HG03520 (cell line): ENCODE data around the gene BCAS3.

ENCODE experiments used
- ATAC-seq: cut with Tn5 transposase; IDR thresholded peaks from one replicate; pipeline ENCODE4 v1.9.1; 2021; ENCODE audit warnings: mild to moderate bottlenecking, moderate library complexity; ENCODE audit not compliant: unreplicated experiment

Gene BCAS3

DNA sequence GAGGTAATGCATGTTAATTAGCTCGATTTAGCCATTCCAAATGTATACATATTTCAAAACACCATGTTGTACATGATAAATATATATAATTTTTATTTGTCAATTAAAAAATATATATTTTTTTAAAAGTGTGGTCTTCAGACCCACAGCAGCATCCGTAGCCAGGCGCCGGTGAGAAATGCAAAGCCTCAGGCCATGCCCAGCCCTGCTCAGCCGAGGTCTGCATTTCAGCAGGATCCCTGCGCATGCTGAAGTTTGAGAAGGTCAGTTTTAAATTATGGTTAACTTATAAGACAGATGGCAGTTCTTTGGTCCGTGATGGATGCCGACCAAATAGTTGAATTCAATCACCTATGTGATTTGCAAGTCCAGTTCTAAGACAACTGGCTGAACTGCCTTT lies 694.0 kb downstream of the BCAS3 start:
- ATAC-seq: no peak

DNA sequence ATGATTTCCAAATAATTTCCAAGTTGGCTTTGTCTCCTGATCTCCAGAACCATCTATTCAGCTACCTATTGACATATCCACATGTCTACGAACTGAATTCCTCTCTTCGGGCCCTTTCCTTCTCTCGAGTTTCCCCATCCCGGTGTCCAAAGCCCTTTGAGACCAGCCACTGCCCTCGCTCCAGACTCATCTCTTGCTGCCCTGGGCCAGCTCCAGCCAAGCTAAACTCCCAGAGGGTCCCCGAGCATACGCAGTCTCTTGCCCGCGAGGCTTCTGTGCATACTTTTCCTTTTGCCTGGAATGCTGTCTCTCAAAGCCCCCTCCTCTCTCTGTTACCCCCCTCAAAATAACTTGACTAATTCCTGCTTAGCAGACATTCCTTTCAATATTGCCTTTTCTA lies 694.8 kb downstream of the BCAS3 start:
- ATAC-seq: no peak

DNA sequence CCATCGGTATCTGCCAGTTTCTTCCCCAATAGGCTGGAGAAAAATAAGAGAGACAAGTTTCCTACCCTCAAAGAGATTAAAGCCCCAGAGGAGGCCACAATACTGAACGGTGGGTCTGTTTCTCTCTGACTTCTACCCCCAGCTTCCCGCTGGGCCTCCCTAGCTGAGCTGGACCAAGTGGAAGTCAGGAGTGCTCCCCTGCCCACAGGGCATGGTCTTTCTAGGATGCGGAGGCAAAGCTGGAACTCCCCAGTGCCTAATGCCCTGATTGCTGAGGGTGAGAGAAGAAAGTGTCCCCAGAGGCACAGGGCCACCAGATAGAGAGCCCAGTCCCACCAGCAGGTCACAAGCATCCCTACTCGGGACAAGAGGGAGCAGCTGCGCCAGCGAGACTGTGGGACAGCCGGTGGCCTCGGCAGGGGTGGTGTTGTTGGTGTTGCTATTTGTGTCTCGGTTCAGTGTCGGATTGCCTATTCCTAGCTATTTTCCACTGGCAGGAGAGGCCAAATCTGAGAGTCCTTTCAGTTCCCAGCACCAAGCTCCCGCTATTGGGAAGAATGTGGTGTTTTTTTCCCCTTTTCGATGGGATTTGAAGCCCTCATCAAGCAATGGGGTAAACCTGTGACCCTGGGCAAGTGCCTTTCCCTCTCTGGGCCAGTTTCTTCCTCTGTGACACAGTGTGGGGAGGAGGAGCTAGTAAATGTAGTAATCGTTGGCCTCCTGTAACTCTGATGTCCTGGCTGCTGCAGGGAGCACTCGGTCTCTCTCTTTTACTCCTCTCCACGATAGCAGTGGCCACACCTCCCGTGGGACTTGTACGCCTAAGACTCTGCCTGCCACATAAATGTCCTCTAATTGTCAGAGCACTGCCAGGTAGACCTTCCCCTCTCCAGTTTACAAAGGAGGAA lies 699.5 kb downstream of the BCAS3 start:
- ATAC-seq: no peak

DNA sequence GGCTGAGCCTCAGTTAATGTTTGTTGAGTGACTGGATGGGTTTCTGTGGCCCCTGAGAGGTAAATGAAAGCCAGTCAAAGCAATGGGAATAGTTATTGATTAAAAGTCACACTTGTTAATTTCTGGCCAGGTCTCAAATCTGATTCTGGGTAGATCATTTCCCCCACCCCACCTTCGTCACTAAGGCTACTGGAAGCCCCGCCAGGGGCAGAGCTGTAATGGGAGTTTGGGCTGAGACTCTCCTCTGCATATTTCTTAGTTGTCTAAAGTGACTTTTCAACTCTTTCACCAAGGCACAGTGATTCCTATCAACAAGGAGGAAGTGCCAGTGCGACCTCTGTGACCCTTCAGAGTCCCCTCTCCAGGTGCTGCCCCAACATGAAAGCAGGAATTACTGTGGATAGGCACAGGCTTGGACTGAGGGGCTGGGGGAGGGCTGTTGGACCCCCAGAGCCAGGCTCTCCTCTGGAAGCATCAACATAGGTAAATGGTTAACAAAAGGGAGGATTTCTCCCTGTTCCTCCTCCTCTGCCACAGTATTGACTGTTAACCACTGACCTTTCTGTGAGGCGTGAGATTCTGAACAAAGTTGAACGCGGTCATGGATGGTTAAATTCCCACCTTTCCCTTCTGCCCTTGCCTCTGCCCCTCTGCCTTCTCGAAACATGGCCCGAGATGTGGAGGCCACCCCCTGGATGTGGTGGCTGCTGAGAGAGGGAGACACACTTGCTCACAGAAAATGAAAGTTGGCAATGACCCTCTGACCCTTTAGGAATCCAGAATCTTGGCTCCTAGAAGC lies 701.2 kb downstream of the BCAS3 start:
- ATAC-seq: no peak

DNA sequence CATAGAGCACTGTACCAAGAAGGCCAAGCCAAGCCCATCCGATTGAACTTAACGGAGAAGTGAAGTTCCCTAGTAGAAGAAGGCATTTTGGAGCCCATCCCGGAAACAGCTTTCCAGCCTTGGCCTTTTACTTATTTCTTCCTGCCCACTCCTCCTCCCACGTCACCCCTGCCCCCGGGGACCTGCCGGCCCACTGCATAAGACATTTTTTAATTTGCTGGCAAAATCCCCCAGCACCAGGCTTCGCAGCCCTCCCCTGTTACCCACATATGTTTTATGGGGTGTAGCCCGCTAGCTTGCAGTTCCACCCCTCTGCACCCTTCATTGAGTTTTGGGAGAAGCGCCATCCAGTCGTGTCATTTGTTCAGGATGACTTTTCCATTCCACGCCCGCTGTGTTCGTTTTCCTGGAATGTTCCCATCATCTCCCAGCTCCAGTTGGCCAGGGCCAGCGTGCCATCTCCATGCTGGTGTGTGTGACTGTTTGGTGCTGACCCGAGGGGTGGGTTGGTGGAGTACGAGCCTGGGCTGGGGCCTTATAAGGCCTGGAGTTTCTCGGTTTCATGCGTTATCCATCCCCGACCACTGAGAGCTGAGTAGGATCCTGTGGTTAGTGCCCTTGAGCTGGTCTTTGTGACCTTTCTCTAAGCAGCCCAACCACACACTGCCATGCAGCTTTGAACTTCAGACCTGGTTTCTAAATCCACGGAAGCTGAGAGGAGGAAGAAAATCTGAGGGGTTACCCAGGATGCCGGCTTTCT lies 702.0 kb downstream of the BCAS3 start:
- no peak for ATAC-seq

DNA sequence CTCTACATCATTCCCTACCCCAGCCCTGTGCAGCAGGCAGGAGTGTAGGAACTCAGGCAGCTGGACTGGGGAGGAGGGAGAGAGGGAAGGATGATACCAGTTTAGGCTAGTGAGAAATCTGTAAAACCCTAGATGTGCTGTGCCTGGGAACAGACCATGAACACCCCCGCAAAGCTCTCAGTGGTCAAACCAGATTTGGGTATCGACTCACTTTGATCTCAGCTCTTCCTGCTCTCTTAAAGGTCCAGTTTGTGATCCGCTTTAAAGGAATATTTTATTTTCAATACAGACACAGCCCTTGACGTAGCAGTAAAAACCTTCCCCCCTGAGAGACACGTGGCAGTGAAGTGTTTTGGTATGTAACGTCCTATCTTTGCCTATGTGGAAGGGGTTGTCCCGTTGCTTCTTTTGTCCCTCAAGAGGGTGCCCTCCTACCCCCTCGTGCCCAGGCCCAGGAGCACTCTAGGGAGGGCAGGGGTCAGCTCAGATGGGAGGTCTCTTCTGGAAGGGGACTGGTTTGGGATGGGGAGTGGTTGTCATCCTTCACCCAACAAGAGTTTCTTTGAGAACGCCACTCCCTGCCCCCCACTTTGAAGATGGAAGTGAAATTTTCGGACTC lies 702.7 kb downstream of the BCAS3 start:
- no peak for ATAC-seq

DNA sequence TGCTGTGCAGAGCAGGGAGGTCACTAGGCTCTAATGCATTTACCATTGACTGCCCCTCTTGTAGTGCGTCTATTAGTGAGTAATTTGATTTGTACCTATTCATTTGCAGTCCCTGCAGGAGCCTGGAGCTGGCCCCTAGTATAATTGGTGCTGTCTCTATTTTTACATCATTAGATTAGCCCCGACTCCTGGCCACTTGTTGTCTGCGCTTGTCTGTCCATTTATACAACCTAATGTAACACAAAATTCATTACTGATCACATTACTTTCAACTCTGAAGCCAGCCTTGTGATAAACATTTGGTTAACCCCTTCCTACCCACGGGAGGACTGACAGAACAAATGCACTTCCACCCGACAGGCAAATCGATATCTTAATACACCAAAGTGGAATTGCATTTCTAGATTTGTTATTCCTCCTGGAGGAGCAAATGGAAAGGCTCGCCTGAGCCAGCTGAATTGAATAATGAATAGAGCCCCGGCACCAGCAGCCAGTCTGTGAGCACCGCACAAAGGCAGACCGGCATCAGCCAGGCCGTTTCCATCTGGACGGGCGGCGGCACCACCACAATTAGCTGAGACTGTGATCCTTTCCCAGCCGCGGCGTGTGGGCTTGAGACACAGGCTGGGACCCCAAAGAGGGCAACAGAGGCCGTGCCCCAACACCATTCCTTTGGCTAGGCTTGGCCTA lies 703.3 kb downstream of the BCAS3 start:
- no peak for ATAC-seq

DNA sequence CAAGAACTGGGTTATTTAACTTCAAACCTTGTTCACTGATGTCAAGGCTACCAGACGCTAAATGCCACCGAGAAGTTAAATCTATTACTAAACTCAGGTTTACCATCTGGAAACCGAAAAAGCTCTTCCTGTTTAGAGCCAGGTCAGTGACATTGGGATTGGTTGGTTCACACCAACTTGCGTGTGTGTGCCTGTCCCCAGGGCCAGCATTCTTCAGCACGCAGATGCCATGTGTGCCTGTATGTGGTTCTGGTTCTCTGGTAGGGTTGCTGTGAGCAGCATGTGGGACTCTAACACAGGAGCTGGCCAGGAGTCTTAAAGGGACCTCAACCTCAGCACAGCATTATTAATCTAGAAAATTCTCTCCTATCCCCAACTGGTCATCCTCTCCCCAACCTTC lies 703.9 kb downstream of the BCAS3 start:
- ATAC-seq: no peak

DNA sequence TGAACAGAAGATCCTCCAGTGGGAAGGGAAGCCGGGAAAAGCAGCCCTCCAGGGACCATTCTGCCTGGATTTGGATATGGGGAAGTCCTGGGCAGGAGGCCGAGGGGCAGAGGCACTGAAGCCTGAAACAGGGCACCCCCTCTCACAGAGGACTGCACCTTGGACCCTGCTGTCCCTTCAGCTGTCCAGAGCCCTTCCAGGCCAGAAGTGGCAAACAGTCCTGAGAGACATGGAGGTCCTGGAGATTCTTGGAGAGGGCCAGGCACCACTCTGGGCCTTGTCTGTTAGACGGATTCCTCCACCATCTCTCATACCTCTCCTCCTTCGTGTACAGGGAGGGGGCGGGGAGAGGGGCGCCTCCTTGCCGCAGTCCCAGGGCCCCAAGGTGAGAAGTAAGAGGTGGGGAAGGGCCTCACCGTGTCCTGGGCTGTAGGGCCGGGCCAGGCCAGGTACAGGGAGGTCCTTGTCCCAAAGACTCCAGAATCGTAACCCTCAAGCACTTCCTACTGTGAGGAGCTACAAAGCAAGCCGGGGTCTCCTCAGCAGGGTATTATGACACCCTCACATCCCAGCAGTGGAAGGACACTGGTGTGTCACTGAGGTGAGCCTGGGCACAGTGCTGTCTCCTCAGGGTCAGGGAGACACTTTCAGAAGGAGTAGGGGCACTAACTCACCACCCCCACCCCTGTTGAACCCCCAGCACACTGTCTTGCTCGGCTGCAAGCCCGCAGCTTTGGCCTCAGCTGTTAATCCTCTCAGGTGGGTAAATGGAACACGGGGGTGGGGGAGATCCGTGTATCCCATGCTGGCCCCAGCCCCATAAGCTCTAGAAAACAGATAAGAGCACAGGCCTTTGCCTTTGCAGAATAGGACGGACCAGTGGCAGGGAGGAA lies 705.4 kb downstream of the BCAS3 start:
- no peak for ATAC-seq

DNA sequence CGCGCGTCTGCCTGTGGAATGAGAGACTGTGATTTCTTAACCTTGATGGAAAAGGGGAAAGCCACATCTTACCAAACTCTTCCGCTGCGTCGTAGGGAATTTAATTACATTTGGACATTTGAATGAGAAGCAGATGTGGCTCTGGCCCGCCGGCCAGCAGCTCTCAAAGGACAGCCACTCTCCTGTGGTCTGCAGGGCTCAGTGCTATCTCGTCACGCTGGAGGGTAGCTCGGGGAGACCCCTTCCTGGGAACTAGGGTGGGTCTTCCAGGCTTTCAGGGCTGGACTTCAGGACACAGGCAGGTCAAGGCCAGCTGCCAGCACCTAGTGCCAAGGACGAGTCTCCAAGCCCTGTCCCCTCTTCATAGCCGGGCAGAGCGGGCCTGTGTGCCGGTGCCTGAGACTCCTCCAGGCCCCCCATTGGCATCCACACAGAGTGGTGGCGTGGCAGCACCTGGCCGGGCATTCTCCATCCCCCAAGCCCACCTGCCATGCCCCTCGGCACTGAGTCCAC lies 706.1 kb downstream of the BCAS3 start:
- ATAC-seq: no peak

DNA sequence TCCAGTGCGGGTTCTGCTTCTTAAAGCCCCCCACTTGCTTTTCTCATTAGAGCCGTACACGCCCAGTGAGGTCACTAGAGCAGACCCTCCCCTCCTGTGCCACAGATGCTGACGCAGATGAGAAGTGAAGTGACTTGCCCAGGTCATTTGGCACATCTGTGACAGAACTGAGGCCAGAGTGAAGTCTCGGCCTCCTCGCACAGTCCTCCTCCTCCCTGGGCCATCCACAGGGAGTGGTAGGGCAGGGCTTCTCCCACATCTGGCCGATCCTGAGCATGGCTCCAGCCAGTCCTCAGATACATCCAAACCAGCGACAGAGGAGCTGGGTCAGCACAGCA lies 706.7 kb downstream of the BCAS3 start:
- no peak for ATAC-seq

DNA sequence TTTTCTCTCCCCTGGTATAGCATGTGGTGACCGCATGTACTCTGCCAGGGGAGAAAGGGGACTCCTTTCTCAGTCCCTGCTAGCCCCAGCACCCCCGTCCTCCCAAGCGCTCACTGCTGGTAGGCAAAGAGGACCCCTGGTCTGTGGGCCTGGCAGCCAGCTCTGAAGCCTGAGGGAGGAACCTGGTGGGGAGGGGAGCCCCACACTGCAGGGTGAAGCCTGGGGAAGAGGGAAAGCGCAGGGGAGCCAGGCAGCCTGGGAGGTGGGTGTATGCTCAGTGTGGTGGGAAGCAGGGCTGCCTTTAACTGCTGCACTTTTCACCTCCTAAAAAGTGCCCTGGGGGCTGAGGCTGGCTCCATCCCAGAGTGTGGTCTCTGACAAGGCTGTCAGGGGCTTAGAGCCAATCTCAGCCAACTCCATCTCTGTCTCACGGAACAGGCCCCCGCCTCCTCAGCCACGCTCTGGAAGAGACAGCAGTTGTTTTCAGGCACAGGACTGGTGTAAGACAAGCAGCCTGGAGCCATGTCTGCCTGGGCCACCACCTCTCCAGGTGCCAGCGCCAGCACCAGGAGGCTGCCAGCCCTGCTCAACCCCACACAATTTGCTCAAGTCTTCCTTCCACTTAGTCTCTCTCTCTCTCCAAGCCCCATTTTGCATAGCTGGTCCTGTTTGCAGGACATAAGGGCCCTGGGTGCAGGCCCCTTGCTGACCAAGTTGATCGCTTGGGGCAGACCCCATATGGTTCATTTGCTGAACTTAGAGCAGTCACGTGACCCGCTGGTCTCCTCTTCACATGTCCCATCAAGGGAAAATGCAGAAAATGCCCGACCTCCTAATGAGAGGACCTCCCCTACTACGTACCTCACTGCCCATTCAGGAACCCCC lies 707.3 kb downstream of the BCAS3 start:
- no peak for ATAC-seq

DNA sequence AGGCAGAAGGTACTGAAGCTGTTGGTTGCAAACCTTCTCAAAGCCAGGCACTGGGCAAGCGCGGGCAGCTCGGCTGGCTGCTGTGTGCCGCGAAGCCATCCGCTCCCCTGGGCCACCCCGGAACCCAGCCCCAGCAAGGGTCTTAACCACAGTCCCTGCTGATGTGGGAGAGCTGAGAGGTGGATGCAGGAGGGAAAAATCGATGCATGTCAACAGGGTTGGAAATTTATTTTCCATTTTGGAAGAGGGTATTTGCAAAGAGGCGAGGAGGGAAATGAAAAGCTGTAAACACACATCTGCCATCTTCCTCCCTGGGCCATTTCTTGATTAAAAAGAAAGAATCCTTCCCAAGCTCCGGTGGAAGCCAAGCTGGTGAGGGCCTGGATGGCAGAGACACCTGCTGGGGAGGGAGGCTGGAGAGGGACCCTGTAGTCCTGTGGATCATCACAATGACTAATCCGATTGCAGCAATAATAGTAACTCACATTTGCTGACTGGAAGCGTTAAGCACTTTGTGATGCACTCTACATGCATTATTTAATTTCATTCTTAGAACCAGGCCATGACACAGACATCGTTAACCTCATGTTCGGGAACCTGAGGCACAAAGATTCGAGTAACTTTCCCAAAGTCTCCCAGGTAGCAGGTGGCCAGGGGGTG lies 708.1 kb downstream of the BCAS3 start:
- no peak for ATAC-seq

DNA sequence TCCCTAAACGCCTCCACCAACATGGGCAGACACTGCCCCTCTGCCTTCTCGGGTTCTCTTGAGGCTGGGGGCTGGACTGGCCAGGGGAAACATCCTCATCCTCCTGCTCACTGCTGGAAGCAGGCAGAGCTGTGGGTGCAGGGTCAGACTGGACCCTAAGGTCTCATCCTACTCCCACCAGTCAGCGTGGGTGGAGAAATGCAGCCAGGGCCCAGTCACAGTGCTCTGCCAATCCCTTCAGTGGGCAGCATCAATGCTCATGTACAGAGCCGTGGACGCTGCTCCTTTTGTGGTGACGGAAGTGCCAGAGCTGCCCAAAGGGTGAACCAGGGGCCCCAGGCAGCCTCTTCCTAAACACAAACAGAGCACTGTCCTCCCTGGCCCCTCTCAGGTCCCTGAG lies 708.6 kb downstream of the BCAS3 start:
- ATAC-seq: no peak

DNA sequence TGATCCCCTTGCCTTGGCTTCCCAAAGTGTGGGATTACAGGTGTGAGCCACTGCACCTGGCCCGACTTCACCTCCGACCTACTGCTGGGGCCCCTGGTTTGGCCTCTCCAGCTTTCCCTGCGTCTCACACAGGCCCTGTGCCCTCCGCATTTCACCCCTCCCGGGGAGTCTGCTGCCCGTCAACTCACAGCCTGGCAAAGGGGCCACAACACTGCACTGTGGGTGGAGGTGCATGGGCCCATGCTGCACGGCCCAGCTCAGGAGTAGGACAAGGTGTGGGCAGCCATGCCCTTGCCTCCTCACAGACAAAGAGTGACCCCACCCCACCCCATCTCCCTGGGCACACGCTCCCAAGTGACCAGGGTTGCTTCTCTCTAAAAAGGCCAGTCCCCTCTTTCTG lies 709.4 kb downstream of the BCAS3 start:
- ATAC-seq: no peak

DNA sequence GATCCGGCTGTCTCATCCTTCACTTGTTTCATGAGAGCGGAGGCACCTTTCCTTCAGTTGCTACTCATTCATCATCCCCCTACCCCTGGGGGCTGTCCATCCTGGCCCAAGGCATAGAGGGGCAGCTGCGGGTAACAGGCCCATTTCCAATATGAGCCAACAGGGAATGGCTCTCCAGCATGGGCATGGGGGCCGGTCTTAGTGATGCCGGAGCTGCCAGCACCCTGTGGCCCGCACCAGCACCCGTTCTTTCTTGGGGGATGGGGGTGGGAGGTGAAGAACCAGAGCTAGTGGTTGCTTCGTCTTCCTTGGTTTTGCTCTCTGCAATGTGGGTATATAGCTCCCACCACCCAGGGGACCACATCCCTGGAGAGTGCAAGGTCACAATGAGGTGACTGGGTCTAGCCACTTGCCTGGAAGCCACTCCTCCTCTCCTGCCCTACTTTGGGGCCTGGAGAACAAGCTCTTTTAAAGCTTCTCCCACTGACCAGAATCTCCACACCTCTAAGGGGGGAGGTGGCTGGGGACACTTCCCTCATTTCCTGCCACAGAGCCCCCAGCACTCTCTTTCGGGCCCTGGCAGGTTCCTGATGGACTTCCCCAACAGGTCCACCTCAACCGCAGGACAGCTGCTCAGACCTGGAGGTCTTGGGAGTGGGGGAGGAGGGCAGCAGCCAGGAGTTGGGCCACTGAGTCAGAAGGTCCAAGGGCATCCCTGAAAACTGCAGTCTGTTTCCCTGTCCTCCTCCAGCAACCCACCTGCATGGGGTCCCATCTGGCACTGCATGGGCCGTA lies 710.1 kb downstream of the BCAS3 start:
- ATAC-seq: no peak
